Measurements from ENCODE around the gene CACNA1S. TPM values are rescaled to one million over a fixed set of nuclear protein-coding genes. Genes with fewer than 3 reads are reported as not detected.

The CACNA1S gene
- total and polyA plus RNA-seq, 2 of the 4 experiments (the other 2 are of a cell fraction), result not detected

- no peak overlapping the region for H3K27ac ChIP-seq (ENCODE audit: insufficient read depth, low read length)
- H2BK15ac ChIP-seq (ENCODE audit: low read depth, low read length), result no peak overlapping the region
- 76% methylated on average over 7 of the region's 10 CpGs; no CpG with 5 or more reads in 1 of the 2 experiments for WGBS, 2 experiments (ENCODE audit: extremely low coverage in 2 of 2, insufficient read length in 1 of 2)
- ATAC-seq (ENCODE audit: low read depth), result no peak
- H2AFZ ChIP-seq (replicated peaks; ENCODE audit: low read length, poor library complexity), result peak overlapping the region; percentile 11
- H2AK9ac ChIP-seq (replicated peaks; ENCODE audit: low read depth, low read length, poor library complexity), result no peak overlapping the region
- BruUV-seq (replicated peaks), result no TSS peak
- no peaks in the 10 kb centered on the region for H3K9me3 ChIP-seq (ENCODE audit: control insufficient read depth, insufficient read depth, low read length)
- H2BK120ac ChIP-seq (ENCODE audit: low read depth, low read length), result no peak overlapping the region
- no peaks in the 10 kb centered on the region for H3K4me1 ChIP-seq (ENCODE audit: control insufficient read depth, insufficient read depth, low read length)
- no peak overlapping the region for H3K23ac ChIP-seq (ENCODE audit: low read depth, low read length)
- ChIA-PET POLR2A (ENCODE audit: unreplicated experiment) (no interaction called here), CTCF (no interaction called here)
- H3K9me1 ChIP-seq (ENCODE audit: insufficient read depth, low read length), result no peaks in the 10 kb centered on the region
- no peak overlapping the region for H3K56ac ChIP-seq (ENCODE audit: extremely low read depth, insufficient read depth, low read length)
- H3K4me2 ChIP-seq (ENCODE audit: low read depth, low read length), result no peak overlapping the region
- no peak overlapping the region for H4K8ac ChIP-seq (ENCODE audit: low read depth in 2 of 2, low read length in 2 of 2)
- H2BK5ac ChIP-seq (ENCODE audit: low read depth, low read length, poor library complexity, severe bottlenecking), result no peak overlapping the region
- in situ Hi-C loops (cut with MboI; ENCODE audit: low sequenced_read_pairs), result no loop called here
- H3K36me3 ChIP-seq (ENCODE audit: control insufficient read depth, insufficient read depth, low read length), result no peaks in the 10 kb centered on the region
- no peak overlapping the region for H2BK20ac ChIP-seq (ENCODE audit: low read depth, low read length)
- peaks cover 11% of the 10 kb centered on the region; the same call in 1 of the 2 replicates for H3K27me3 ChIP-seq (ENCODE audit: control insufficient read depth, insufficient read depth, low read length)
- no peak overlapping the region for H4K5ac ChIP-seq (ENCODE audit: low read depth, low read length)
- intact Hi-C loops (cut with micrococcal nuclease), result no loop called here
- H3K4me3 ChIP-seq (ENCODE audit: insufficient read depth, low read depth, low read length), result no peak overlapping the region
- no peak overlapping the region for H3K4ac ChIP-seq (ENCODE audit: low read depth, low read length)
- TF ChIP-seq CEBPB (IDR thresholded peaks at IDR 0.05; ENCODE audit: low read depth, low read length) (no peak), CHD1 (IDR thresholded peaks at IDR 0.05; ENCODE audit: low read depth, low read length) (no peak), USF2 (IDR thresholded peaks at IDR 0.05; ENCODE audit: low read depth, low read length) (no peak), MAZ (IDR thresholded peaks at IDR 0.05; ENCODE audit: borderline replicate concordance, low read depth, low read length) (no peak), ELK1 (IDR thresholded peaks at IDR 0.05; ENCODE audit: borderline replicate concordance, low read depth, low read length) (no peak), MAFK (IDR thresholded peaks at IDR 0.05; ENCODE audit: low read depth, low read length) (no peak), FOS (IDR thresholded peaks at IDR 0.05; ENCODE audit: low read depth, low read length) (no peak), BHLHE40 (IDR thresholded peaks at IDR 0.05; ENCODE audit: low read depth, low read length) (no peak)
- H3K14ac ChIP-seq (replicated peaks; ENCODE audit: low read depth, low read length), result no peak overlapping the region
- H3K18ac ChIP-seq (ENCODE audit: low read depth, low read length), result no peak overlapping the region
- no peak for DNase-seq
- no peaks in the 10 kb centered on the region for H3K79me1 ChIP-seq (ENCODE audit: low read depth in 1 of 2, low read length in 2 of 2)
- H4K20me1 ChIP-seq (ENCODE audit: insufficient read depth, low read length), result no peaks in the 10 kb centered on the region; the same call in 1 of the 2 replicates
- H4K91ac ChIP-seq (ENCODE audit: insufficient read depth, low read depth, low read length), result no peak overlapping the region
- H3K9ac ChIP-seq (ENCODE audit: low read depth, low read length), result no peak overlapping the region
- dilution Hi-C loops (cut with HindIII; ENCODE audit: low sequenced_read_pairs, unreplicated experiment), result no loop called here
- H2AK5ac ChIP-seq (ENCODE audit: low read depth, low read length), result no peak overlapping the region
These were observed 121.1 kb downstream of the CACNA1S start for GRCh38 chr1:200991097-200991614.

All from IMR-90 (cell line).